ENCODE results near the gene TRIM65. TPM values are rescaled to one million over a fixed set of nuclear protein-coding genes. Genes with fewer than 3 reads are reported as not detected.

TRIM65 gene
- total RNA-seq, 1 experiment from 2014 or later, result 23.1 TPM

DNA sequence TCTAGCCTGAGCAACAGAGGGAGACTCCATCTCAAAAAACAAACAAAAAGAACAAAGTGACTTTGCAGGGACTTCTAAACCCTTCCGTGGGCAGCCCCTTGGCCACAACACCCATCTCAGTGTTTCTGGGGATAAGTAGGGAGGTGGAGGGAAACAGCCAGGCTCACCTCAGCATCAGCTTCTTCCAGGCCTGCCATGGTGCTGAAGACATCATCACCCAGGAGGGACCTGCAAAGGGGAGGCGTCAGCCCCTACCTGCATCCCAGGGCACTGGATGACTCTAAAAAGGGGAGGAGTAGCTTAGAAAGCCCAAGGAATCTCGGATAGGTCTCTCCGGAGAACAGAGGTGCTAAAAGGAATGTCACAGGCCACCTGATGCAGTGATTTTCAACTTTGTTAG is 34.3 kb upstream of the TRIM65 start:
- ChIA-PET CTCF (no interaction called here), POLR2A (no interaction called here)
- Mint-ChIP-seq H3K27ac (ENCODE audit: unreplicated experiment) (no peak overlapping the region), H3K9me3 (ENCODE audit: unreplicated experiment) (no peaks in the 10 kb centered on the region), H3K4me3 (ENCODE audit: unreplicated experiment) (no peak overlapping the region), H3K36me3 (ENCODE audit: insufficient read depth, unreplicated experiment) (peaks cover 5% of the 10 kb centered on the region), H3K4me1 (ENCODE audit: low read depth, unreplicated experiment) (peaks cover 6% of the 10 kb centered on the region), H3K27me3 (ENCODE audit: insufficient read depth, unreplicated experiment) (no peaks in the 10 kb centered on the region)
- BruUV-seq (replicated peaks), result no TSS peak
- H3K27me3 ChIP-seq (replicated peaks; ENCODE audit: control insufficient read depth, insufficient read depth, low read length), result no peaks in the 10 kb centered on the region
- no peaks in the 10 kb centered on the region for H3K36me3 ChIP-seq (ENCODE audit: control insufficient read depth, insufficient read depth, low read length)
- intact Hi-C loops (cut with micrococcal nuclease; ENCODE audit: unreplicated experiment), result no loop called here
- TF ChIP-seq CTCF (IDR thresholded peaks at IDR 0.05; ENCODE audit: insufficient read depth in 1 of 2, low read depth in 1 of 2, low read length in 1 of 2, severe bottlenecking in 1 of 2, unreplicated experiment in 1 of 2), result no peak
- H3K9me3 ChIP-seq, result 0 out of 2 replicates have a peak, but pooled peaks cover 5% of the 10 kb centered on the region
- peaks cover 22% of the 10 kb centered on the region for H3K4me1 ChIP-seq
- H3K4me3 ChIP-seq (ENCODE audit: low read depth, low read length), result no peak overlapping the region
- DNase-seq, result no peak

- no peaks in the 10 kb centered on the region for H3K27me3 Mint-ChIP-seq (ENCODE audit: insufficient read depth, unreplicated experiment)
- peak in 1 of 2 experiments; percentile 45 for DNase-seq
- H3K9me3 Mint-ChIP-seq (ENCODE audit: unreplicated experiment), result no peaks in the 10 kb centered on the region
- H3K4me1 Mint-ChIP-seq (ENCODE audit: low read depth, unreplicated experiment), result no peaks in the 10 kb centered on the region
- H3K27ac Mint-ChIP-seq (ENCODE audit: unreplicated experiment), result no peak overlapping the region
- no peaks in the 10 kb centered on the region for H3K36me3 Mint-ChIP-seq (ENCODE audit: insufficient read depth, unreplicated experiment)
- peaks cover 10% of the 10 kb centered on the region for H3K4me1 ChIP-seq
- peak; percentile 31 to 49 for TF ChIP-seq CTCF (IDR thresholded peaks at IDR 0.05; ENCODE audit: insufficient read depth in 1 of 2, low read depth in 1 of 2, low read length in 1 of 2, severe bottlenecking in 1 of 2, unreplicated experiment in 1 of 2)
- no peaks in the 10 kb centered on the region for H3K36me3 ChIP-seq (ENCODE audit: control insufficient read depth, insufficient read depth, low read length)
- H3K9me3 ChIP-seq, result 0 out of 2 replicates have a peak, but pooled peaks cover 5% of the 10 kb centered on the region
- no peak overlapping the region for H3K4me3 ChIP-seq (ENCODE audit: low read depth, low read length)
- no TSS peak for BruUV-seq (replicated peaks)
- ChIA-PET CTCF (interaction anchor here (0.6 to 1.4 kb wide), 3 partner anchors 16 to 331 kb away, joined by 3 to 4 read pairs (median 3); partner anchors contain the start of gene MRPL38), POLR2A (no interaction called here)
- H3K4me3 Mint-ChIP-seq (ENCODE audit: unreplicated experiment), result no peak overlapping the region
- intact Hi-C loops (cut with micrococcal nuclease; ENCODE audit: unreplicated experiment), result no loop called here
- H3K27me3 ChIP-seq (replicated peaks; ENCODE audit: control insufficient read depth, insufficient read depth, low read length), result no peaks in the 10 kb centered on the region
These were observed 30.7 kb upstream of the TRIM65 start for GRCh38 chr17:75927286-75927922.

DNA sequence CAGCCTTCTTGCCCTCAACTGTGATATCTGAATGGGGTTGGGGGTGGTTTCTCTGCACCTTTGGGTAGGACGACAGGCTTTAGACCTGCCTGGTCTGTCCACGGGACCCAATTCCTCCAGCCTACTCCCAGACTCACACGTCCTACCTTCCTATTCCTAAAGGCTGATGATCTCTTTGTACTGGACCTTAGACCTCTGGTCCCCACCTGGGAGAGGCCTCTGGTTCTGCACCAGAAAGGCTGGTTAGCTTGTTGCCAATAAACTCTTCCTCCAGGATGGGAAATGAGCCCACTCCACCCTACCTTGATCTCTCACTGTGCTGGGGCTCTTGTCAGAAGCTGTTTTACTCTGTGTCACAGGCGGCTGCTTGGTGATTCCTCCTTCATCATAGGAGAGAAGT is 29.7 kb upstream of the TRIM65 start:
- no peak for DNase-seq
- Histone ChIP-seq H3K27me3 (replicated peaks; ENCODE audit: control insufficient read depth, insufficient read depth, low read length) (no peaks in the 10 kb centered on the region), H3K36me3 (ENCODE audit: control insufficient read depth, insufficient read depth, low read length) (no peaks in the 10 kb centered on the region), H3K9me3 (no peaks in the 10 kb centered on the region), H3K4me1 (peaks cover 4% of the 10 kb centered on the region), H3K4me3 (ENCODE audit: low read depth, low read length) (no peak overlapping the region)
- Mint-ChIP-seq H3K4me1 (ENCODE audit: low read depth, unreplicated experiment) (no peaks in the 10 kb centered on the region), H3K4me3 (ENCODE audit: unreplicated experiment) (no peak overlapping the region), H3K36me3 (ENCODE audit: insufficient read depth, unreplicated experiment) (no peaks in the 10 kb centered on the region), H3K27ac (ENCODE audit: unreplicated experiment) (no peak overlapping the region), H3K27me3 (ENCODE audit: insufficient read depth, unreplicated experiment) (no peaks in the 10 kb centered on the region), H3K9me3 (ENCODE audit: unreplicated experiment) (no peaks in the 10 kb centered on the region)
- intact Hi-C loops (cut with micrococcal nuclease; ENCODE audit: unreplicated experiment), result no loop called here
- no TSS peak for BruUV-seq (replicated peaks)
- TF ChIP-seq CTCF (IDR thresholded peaks at IDR 0.05; ENCODE audit: insufficient read depth in 1 of 2, low read depth in 1 of 2, low read length in 1 of 2, severe bottlenecking in 1 of 2, unreplicated experiment in 1 of 2), result no peak
- POLR2A ChIA-PET, result no interaction called here
- CTCF ChIA-PET, result no interaction called here
